GM18873 (cell line): Measurements from ENCODE around the gene PITRM1.

Experiments
- ATAC-seq: cut with Tn5 transposase; IDR thresholded peaks from one replicate; pipeline ENCODE4 v1.9.1; 2021; ENCODE audit warnings: mild to moderate bottlenecking, moderate library complexity, moderate number of reproducible peaks; ENCODE audit not compliant: unreplicated experiment, low FRiP score

The PITRM1 gene

DNA sequence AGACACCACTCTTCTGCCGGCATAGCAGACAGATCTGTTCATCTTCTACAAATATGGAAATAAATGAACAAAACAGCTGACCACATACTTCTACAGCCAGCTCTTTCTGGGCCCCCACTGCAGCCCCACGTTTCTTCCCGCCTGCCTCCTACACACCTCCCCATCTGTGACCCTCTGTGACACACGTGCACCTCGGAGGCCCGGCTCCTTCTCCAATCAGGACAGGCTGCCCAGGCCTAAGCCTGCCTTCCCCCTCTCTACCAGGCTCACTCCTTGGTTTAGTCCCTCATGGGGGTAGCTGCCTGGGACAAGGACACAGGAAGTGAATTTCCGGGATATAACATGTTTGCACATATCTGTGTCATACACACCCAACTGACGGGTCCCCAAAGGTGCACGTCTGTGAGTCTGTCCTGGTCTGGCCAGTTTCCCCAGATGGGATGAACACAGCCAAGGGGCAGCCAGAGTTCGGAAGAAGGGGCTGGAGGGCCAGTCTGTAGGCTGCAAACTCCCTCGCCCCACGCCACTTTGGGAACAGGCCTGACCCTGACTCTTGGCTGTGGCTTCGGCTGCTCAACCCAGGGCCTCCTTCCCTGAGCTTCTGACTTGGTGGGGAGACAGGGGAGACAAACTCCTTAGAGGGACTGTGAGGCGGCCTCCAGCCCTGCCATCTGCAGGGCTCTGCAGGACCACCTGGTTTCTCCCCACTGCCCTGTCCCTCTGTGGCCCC lies 30.3 kb downstream of the PITRM1 start:
- no peak for ATAC-seq

- ATAC-seq, result no peak
These were observed 31.1 kb downstream of the PITRM1 start for GRCh38 chr10:3141351-3142005.

DNA sequence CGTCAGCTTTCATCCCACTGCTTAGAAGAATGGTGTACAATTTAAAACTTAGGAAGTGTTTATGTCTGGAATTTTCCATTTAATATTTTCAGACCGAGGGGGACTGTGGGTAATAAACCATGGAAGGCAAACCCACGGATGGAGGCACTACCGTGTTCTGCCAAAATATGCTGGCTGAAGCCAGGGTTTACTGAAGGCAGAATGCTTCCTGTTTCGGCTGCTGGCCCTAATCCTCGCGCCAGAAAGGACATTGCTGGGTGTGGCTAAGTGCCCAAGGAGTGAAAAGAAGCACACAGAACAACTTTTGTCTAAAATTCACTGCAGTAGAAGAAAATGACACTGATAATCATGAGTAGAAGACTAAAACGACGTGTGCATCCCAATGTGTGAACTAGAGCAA lies 32.3 kb downstream of the PITRM1 start:
- no peak for ATAC-seq

DNA sequence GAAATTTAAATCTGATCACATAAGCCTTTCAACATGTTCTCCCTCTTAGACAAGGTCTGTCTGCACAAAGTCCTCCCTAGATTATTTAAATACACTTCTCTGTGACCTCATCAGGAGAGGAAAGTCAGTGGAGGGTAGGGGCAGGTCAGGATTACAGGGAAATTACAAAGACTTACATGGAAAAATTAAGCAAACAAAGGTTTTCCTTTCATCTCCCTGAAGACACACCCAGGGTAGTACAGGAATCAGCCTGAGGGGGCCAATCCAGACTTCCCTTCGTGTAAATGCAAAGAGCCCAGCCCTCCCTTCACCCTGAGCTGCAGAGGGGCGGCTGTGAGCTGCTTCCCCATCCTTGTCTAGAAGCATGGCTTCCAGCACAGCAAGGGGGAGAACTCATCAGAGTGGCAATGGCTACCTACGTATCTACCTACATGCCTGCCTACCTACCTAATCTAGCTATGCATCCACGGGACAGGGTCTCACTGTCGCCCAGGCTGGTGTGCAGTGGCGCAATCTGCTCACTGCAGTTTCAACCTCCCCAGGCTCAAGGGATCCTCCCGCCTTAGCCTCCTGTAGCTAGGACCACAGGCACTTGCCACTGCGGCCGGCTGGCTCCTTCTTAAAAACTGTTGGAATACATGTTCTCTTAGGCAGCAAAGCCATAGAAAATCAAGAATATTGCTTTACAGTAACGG lies 33.2 kb downstream of the PITRM1 start:
- no peak for ATAC-seq

DNA sequence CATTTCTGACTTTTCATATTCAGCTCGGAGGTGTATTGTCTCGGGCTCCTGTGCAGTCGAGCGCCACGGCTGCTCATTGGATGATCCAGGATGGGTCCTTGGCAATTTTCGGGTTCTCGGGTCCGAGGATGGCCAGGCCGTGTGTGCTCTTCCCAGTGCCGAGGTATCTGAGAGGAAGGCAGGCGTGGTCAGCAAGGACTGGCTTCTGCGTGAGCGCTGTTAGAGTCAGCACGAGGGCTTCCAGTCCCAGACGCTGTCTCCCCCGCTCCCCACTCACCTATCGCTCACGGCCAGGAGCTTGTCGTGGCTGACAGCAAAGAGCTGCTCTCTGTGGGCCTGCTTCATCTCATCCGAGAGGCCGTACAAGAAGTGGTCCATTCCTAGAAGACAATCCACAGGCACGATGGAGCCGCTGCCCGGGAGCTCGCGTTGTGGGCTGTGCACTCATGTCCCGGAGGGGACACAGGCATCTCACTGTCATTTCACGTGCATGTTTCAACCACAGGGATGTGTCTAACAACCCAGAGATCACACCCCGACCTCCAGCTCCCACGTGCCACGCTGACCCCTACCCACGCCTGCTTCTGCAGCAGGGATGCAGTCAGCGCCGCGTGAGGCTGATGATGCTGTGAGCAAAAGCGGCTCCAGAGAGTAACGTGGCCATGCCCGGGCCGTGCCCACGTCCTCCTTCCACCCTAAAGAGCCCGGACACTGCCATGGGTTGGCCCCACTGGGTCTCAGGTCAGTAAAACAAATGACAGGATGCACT lies 34.4 kb downstream of the PITRM1 start:
- no peak for ATAC-seq

- no peak for ATAC-seq
These were observed 35.6 kb downstream of the PITRM1 start for GRCh38 chr10:3136763-3137611.

GRCh38 chr10:3136336-3136735 lies 36.2 kb downstream of the PITRM1 start:
- ATAC-seq, result no peak

DNA sequence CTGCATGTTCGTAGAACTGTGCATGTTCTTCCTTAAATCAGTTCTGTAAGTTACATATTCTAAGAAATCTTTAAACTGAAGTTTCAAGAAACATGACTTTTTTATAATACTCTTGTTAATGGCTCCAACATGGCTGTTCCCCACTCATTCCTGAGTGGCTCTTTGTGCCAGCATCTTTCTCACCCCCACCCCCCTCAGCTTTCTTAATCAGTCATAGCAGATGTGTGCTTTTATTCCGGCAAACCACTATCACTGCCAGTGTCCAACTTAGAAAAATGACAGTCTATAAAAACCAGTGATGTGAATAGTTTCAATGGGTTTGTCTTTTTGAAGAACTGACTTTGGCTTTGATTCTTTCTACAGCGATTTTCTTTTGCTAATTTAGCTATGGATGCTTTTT lies 37.6 kb downstream of the PITRM1 start:
- no peak for ATAC-seq

- no peak for ATAC-seq
These were observed 38.6 kb downstream of the PITRM1 start for GRCh38 chr10:3133948-3134347.

GRCh38 chr10:3132036-3133025 lies 40.3 kb downstream of the PITRM1 start:
- ATAC-seq, result no peak

DNA sequence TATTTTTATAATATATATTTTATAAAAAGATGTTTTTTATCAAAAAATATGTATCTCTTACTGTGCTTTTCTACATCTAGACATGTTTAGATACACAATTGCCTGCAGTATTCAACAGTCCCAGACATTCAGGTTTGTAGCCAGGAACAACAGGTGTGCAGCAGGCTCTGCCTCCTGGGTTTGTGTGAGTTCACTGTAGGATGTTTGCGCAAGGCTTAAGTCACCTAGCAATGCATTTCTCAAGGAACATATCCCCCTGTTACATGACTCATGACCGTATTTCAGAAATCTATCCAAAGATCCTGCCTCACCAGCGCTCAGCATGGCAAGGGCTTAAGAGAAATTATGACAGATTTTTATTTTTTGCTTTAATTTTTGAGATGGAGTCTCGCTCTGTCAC lies 41.5 kb downstream of the PITRM1 start:
- ATAC-seq, result no peak

- ATAC-seq, result no peak
These were observed 42.8 kb downstream of the PITRM1 start for GRCh38 chr10:3129581-3130340.

DNA sequence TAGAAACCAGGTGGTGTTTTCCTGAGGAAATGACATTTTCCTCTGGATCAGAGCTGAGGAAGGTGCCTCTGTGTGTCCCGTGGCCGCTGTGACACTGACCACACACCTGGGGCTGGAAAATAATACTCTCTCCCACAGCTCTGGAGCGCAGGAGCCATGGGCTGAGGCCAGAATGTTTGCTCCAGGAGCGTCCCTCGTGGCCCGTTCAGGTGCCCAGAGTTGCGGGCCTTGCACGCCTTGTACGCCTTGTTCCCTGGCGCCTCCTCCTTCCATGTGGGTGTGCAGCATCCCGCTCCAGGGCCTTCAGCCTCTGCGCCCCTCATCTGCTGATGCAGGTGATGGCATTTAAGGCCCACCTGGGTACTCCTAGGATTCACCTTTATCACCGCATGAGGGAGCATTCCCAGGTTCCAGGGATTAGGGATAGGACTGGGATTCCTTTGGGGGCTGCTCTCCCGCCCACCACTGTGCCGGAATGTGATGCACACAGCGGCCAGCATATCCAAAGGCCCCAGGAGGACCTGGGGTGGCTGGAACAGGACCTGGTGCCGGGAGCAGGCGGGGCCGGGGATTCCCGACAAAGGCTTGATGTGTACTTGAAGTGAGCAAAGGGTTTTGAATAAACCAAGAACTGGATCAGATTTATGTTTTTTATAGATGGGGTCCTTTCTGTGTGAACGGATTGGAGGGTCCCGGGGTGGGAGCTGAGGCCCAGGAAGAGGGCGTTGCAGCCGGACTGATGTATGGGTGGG lies 44.0 kb downstream of the PITRM1 start:
- ATAC-seq, result no peak

- ATAC-seq, result no peak
These were observed 44.7 kb downstream of the PITRM1 start for GRCh38 chr10:3127921-3128320.

- no peak for ATAC-seq
These were observed 45.7 kb downstream of the PITRM1 start for GRCh38 chr10:3126741-3127346.

DNA sequence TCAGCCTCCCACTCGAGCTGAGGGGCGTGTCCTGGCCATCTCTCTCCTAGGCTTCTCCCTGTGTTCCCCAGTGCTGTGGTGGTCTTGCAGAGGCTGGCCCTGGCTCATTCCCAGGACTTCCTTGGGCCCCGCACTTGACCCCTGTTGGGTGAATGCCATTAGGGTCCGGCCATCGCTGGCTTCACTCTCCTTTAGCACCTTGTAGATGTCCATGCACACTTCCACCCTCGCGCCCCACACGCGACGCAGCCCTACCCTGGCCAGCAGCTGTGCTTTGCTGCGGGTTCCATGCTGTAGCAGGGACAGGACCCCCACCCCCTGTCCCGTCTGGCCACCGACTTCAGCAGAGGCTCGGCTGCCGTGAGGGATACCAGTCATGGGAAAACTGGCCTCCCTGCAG lies 46.3 kb downstream of the PITRM1 start:
- no peak for ATAC-seq

DNA sequence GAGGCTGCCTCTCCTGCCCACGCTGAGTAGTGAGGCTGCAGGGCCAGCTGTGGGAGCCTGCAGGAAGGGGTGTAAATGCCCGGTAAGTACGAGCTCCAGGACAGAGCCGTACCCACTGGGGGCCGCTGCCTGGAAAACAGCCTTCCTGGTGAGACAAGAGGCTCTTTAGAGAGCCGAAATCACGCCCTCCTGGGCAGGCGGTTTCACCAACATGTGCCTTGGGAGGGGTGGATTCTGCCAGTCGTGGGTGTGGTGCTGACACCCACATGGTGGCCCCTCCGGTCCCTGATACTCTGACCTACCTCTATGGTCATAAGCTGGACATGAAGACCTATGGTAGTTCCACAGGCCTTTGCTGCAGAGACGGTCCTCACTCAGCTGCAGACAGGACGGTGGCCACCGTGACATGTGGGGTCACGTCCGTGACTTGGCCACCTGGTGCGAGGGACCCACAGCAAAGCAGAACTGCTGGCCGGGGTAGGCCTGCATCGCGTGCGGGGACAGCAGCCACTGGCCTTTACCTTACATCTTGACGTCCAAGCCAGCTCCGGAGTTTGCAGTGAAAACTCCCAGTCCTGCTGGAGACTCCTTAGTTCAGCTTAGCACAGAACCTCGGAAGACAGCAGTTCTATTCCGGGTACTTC lies 46.9 kb downstream of the PITRM1 start:
- no peak for ATAC-seq
